ENCODE measurements around the gene ARFGEF2.

- TF ChIP-seq CTCF (IDR thresholded peaks at IDR 0.05) (no peak), POLR2A (IDR thresholded peaks at IDR 0.05) (no peak)
Measured at GRCh38 chr20:48916699-48917098, 4.8 kb upstream of the ARFGEF2 start.
